ENCODE results near the gene UXT. TPM values are rescaled to one million over a fixed set of nuclear protein-coding genes. Genes with fewer than 3 reads are reported as not detected.

UXT gene
- total and polyA plus RNA-seq, 9 of the 15 experiments (the other 6 are each of a cell fraction or from before 2014, with no cell fraction given): 141 to 300 (median 204) TPM

DNA sequence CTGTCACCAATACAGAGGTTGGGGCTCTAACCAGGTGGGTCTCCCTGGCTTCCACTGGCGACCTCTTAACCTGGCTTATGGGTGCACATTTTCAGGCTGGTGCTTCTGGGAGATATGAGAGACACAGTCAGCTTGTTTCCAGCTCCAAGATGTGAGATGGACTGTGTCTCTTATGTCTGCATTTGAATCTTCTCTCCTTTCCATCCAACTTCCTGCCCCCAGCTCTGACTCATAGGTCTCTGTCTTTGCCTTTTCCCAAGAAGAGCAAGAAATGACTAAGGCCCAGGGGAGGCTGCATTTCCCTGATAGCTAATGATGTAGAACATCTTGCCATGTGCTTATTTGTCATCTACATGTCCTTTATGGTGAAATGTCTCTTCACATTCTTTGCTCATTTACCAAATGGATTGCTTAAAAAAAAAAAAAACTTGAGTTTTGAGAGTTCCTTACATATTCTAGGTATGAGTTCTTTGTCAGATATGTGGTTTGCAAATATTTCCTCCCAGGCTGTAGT is 3.2 kb upstream of the UXT start (continued):
- TF ChIP-seq, protein P1, sequence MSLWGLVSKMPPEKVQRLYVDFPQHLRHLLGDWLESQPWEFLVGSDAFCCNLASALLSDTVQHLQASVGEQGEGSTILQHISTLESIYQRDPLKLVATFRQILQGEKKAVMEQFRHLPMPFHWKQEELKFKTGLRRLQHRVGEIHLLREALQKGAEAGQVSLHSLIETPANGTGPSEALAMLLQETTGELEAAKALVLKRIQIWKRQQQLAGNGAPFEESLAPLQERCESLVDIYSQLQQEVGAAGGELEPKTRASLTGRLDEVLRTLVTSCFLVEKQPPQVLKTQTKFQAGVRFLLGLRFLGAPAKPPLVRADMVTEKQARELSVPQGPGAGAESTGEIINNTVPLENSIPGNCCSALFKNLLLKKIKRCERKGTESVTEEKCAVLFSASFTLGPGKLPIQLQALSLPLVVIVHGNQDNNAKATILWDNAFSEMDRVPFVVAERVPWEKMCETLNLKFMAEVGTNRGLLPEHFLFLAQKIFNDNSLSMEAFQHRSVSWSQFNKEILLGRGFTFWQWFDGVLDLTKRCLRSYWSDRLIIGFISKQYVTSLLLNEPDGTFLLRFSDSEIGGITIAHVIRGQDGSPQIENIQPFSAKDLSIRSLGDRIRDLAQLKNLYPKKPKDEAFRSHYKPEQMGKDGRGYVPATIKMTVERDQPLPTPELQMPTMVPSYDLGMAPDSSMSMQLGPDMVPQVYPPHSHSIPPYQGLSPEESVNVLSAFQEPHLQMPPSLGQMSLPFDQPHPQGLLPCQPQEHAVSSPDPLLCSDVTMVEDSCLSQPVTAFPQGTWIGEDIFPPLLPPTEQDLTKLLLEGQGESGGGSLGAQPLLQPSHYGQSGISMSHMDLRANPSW (CRISPR knock-in tag; IDR thresholded peaks at IDR 0.05): no peak
- TF ChIP-seq, protein P2, sequence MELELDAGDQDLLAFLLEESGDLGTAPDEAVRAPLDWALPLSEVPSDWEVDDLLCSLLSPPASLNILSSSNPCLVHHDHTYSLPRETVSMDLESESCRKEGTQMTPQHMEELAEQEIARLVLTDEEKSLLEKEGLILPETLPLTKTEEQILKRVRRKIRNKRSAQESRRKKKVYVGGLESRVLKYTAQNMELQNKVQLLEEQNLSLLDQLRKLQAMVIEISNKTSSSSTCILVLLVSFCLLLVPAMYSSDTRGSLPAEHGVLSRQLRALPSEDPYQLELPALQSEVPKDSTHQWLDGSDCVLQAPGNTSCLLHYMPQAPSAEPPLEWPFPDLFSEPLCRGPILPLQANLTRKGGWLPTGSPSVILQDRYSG (tag; conservative IDR thresholded peaks at IDR 0.05; ENCODE audit: low read depth): no peak
- TF ChIP-seq MAFK (IDR thresholded peaks at IDR 0.05; ENCODE audit: low read length) (0 out of 2 replicates have a peak, but pooled peaks have one; percentile 16), TCF3 (CRISPR knock-in tag; IDR thresholded peaks at IDR 0.05) (peak; percentile 89), SRF (CRISPR knock-in tag; IDR thresholded peaks at IDR 0.05) (peak in 1 of 2 experiments; percentile 72; a peak in 1 of 4 replicates), NFRKB (IDR thresholded peaks at IDR 0.05; ENCODE audit: low read depth) (0 out of 2 replicates have a peak, but pooled peaks have one; percentile 76), MAZ (CRISPR knock-in tag; conservative IDR thresholded peaks at IDR 0.05 in 1 of 2, IDR thresholded peaks at IDR 0.05 in 1 of 2) (peak in 1 of 2 experiments; percentile 44; a peak in 1 of 4 replicates), KLF16 (IDR thresholded peaks at IDR 0.05) (peak; percentile 5; the same call in 1 of the 2 replicates), EP400 (IDR thresholded peaks at IDR 0.05) (peak; percentile 77), ETS2 (tag; IDR thresholded peaks at IDR 0.05; ENCODE audit: borderline replicate concordance, poor library complexity, severe bottlenecking) (no peak), CTBP1 (IDR thresholded peaks at IDR 0.05; ENCODE audit: borderline replicate concordance) (peak; percentile 76), MXI1 (IDR thresholded peaks at IDR 0.05; ENCODE audit: low read depth, low read length) (0 out of 2 replicates have a peak, but pooled peaks have one; percentile 20), NCOA1 (IDR thresholded peaks at IDR 0.05; ENCODE audit: low read depth) (peak; percentile 62; the same call in 1 of the 2 replicates), POLR2H (tag; IDR thresholded peaks at IDR 0.05; ENCODE audit: low read depth) (peak; percentile 13; the same call in 1 of the 2 replicates), POLR2AphosphoS5 (IDR thresholded peaks at IDR 0.05; ENCODE audit: control insufficient read depth, insufficient read depth, low read depth, low read length) (peak; percentile 64), FOXA3 (CRISPR knock-in tag; conservative IDR thresholded peaks at IDR 0.05 in 1 of 2, IDR thresholded peaks at IDR 0.05 in 1 of 2) (no peak)
- TF ChIP-seq, protein P3, sequence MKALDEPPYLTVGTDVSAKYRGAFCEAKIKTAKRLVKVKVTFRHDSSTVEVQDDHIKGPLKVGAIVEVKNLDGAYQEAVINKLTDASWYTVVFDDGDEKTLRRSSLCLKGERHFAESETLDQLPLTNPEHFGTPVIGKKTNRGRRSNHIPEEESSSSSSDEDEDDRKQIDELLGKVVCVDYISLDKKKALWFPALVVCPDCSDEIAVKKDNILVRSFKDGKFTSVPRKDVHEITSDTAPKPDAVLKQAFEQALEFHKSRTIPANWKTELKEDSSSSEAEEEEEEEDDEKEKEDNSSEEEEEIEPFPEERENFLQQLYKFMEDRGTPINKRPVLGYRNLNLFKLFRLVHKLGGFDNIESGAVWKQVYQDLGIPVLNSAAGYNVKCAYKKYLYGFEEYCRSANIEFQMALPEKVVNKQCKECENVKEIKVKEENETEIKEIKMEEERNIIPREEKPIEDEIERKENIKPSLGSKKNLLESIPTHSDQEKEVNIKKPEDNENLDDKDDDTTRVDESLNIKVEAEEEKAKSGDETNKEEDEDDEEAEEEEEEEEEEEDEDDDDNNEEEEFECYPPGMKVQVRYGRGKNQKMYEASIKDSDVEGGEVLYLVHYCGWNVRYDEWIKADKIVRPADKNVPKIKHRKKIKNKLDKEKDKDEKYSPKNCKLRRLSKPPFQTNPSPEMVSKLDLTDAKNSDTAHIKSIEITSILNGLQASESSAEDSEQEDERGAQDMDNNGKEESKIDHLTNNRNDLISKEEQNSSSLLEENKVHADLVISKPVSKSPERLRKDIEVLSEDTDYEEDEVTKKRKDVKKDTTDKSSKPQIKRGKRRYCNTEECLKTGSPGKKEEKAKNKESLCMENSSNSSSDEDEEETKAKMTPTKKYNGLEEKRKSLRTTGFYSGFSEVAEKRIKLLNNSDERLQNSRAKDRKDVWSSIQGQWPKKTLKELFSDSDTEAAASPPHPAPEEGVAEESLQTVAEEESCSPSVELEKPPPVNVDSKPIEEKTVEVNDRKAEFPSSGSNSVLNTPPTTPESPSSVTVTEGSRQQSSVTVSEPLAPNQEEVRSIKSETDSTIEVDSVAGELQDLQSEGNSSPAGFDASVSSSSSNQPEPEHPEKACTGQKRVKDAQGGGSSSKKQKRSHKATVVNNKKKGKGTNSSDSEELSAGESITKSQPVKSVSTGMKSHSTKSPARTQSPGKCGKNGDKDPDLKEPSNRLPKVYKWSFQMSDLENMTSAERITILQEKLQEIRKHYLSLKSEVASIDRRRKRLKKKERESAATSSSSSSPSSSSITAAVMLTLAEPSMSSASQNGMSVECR (CRISPR knock-in tag; IDR thresholded peaks at IDR 0.05): no peak
- TF ChIP-seq, protein P4, sequence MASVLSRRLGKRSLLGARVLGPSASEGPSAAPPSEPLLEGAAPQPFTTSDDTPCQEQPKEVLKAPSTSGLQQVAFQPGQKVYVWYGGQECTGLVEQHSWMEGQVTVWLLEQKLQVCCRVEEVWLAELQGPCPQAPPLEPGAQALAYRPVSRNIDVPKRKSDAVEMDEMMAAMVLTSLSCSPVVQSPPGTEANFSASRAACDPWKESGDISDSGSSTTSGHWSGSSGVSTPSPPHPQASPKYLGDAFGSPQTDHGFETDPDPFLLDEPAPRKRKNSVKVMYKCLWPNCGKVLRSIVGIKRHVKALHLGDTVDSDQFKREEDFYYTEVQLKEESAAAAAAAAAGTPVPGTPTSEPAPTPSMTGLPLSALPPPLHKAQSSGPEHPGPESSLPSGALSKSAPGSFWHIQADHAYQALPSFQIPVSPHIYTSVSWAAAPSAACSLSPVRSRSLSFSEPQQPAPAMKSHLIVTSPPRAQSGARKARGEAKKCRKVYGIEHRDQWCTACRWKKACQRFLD (CRISPR knock-in tag; IDR thresholded peaks at IDR 0.05): peak; percentile 42; the same call in 1 of the 2 replicates
